ENCODE data around the gene CPTP. TPM values are rescaled to one million over a fixed set of nuclear protein-coding genes. Genes with fewer than 3 reads are reported as not detected.

CPTP gene
- total RNA-seq, 4 donors from 2014 or later: 8.5 to 18.6 (median 11.5) TPM

DNA sequence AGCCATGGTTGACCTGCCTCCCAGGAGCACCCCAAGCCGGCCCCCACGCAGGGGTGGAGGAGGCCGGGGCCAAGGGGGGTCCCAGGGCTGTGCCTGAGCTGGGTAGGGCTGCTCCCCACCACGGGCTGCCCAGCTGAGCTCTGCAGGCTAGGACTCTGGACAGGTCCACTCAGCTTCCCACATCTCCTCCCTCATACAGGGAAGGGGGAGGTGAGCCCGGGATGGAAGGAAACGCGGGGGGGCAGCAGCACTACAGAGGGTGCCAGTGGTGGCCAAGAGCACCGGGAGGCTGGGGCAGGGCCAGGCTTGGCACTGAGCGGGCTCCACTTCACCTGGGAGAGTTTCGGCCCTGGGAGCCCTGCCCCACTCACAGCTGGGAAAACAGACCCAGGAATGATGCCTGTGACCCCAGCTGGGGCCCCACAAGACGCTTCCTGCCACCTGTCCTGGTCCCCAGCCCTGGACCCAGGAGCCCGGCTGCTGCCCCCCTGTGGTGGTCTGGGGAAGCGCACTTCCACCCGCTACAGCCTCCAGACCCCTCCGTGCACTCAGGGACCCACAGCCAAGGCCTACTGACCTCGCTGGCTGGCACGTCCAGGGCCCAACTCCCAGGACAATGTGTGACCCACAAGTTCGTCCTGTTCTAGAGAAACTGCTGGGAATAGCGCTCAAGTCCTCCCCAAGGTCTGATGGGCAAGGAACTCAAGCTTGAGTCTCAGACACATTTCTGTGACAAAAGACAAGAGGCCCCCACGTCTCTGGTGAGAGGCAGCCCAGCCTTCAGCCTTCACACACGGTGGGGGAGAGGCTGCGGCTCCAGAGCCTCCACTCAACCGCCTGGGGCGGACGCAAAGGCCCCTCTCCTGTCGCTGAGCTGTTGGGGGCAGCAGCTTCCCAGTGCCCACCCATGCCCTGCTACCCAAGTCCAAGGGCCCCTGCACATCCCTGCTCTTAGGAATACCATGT, 47.4 kb downstream of the CPTP start:
- no peak for ATAC-seq (ENCODE audit: low FRiP score)
- peak in 2 of 3 donors; percentile 11 to 64 for TF ChIP-seq CTCF (IDR thresholded peaks at IDR 0.05)
- peak; percentile 74 for DNase-seq (ENCODE audit: low spot score)

- ATAC-seq (ENCODE audit: low FRiP score) (no peak), DNase-seq (ENCODE audit: low spot score) (no peak)
- TF ChIP-seq CTCF (IDR thresholded peaks at IDR 0.05): no peak
These were observed 48.6 kb downstream of the CPTP start for GRCh38 chr1:1373051-1373814.

DNA sequence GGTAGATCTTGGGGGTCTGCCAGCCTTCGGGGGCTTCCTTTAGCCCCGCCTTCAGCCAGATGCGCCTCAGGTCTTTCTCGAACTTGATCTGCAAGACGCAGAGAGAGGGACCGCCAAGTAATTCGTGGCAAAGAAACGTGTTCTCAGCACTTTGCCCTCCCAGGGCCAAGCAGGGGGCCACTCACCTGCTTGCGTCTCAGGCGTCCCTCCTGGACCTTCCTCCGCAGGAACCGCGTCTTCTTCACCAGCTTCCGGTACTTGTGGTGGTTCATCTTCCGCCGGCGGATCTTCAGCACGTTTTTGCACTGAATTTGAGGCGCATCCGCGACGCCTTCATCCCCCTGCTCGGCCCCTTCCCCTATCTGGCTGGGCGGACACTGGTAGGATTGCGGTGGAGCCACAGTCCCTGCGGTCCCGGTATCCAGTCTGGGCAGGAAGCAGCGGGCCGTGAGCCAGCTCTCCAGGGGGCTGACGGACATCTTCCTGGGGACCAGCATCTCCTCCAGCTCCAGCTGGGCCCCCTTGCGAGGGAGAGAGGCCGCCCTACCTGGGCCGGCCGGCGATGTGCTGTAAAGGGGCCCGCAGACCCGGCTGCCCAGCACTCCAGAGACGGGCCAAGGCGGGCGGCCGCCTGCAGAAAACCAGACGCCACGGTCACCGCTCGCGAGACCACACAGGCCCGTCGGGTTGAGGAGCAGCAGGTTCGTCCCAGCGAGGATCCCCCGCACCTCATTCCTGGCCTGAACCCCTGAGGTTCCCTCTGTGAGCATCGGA, 49.4 kb downstream of the CPTP start:
- no peak for DNase-seq (ENCODE audit: low spot score)
- TF ChIP-seq CTCF (IDR thresholded peaks at IDR 0.05): no peak
- ATAC-seq (ENCODE audit: low FRiP score): no peak

- TF ChIP-seq CTCF (IDR thresholded peaks at IDR 0.05): no peak
- ATAC-seq (ENCODE audit: low FRiP score) (no peak), DNase-seq (ENCODE audit: low spot score) (no peak)
These were observed 50.0 kb downstream of the CPTP start for GRCh38 chr1:1374589-1374928.

GRCh38 chr1:1374929-1375662, 50.5 kb downstream of the CPTP start, which contains the start of gene AURKAIP1:
TSS of gene AURKAIP1 (minus strand) at chr1:1375207. CDS start at chr1:1374756, 451 bp downstream.
- no peak for TF ChIP-seq CTCF (IDR thresholded peaks at IDR 0.05)
- DNase-seq (ENCODE audit: low spot score): peak; percentile 91
- ATAC-seq (ENCODE audit: low FRiP score): peak; percentile 93

DNA sequence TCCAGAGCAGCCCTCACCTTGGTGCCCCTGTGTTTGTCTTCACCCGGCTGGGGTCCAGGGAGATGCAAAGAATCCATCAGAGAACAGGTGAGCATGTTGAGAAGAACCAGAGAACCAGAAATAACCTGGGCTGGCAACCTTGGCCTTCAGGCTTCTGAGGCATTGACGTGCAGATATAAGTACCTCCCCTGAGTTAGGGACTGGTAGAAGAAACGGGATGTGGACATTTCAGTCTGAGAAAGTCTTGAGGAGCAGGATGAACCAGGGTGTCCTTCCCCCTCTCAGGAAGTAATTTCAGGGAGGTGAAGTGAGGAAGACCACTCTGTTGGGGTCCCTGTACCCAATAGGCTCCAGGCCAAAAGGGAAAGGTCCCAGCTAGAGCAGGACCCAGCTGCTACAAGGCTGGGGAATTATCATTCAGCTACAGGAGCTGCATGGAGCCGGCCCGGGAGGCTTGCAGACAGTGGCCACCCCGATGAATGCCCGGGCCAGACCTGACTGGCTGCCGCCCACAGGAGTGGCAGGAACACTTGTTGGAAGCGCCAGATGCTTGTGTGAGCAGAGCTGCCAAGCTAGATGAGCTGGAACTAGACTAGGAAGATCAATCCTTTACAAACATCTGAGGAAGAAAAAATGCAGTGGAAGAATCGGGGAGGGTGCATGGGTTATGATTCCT, 52.1 kb downstream of the CPTP start:
- DNase-seq (ENCODE audit: low spot score): no peak
- no peak for ATAC-seq (ENCODE audit: low FRiP score)
- TF ChIP-seq CTCF (IDR thresholded peaks at IDR 0.05): no peak

All from omental fat pad (tissue), 4 donors.